Measurements from ENCODE around the gene TMEM247. TPM values are rescaled to one million over a fixed set of nuclear protein-coding genes. Genes with fewer than 3 reads are reported as not detected.

The TMEM247 gene
- total RNA-seq, 1 experiment from 2014 or later: not detected

GRCh38 chr2:46444732-46445131, 34.6 kb upstream of the TMEM247 start:
- intact Hi-C loops (cut with micrococcal nuclease; ENCODE audit: unreplicated experiment): no loop called here
- no peaks in the 10 kb centered on the region for H3K9me3 ChIP-seq (ENCODE audit: low read depth, low read length, poor library complexity, severe bottlenecking)
- BruUV-seq (replicated peaks): no TSS peak
- no peak overlapping the region for H3K27ac ChIP-seq (ENCODE audit: low read depth, low read length, poor library complexity, severe bottlenecking)
- H3K4me3 ChIP-seq (ENCODE audit: low read depth, low read length, poor library complexity, severe bottlenecking): no peak overlapping the region
- no peaks in the 10 kb centered on the region for H3K4me1 ChIP-seq (ENCODE audit: insufficient read depth, low read length, poor library complexity, severe bottlenecking)
- no peak for TF ChIP-seq EZH2 (IDR thresholded peaks at IDR 0.05; ENCODE audit: borderline replicate concordance, low read depth, low read length, poor library complexity, severe bottlenecking)
- no peak for TF ChIP-seq CTCF (conservative IDR thresholded peaks at IDR 0.05; ENCODE audit: low read depth, low read length)
- peaks cover 5% of the 10 kb centered on the region for H3K27me3 ChIP-seq (replicated peaks; ENCODE audit: insufficient read depth, low read depth, low read length, poor library complexity)
- ChIA-PET POLR2A (ENCODE audit: low non-redundant PET) (no interaction called here), CTCF (no interaction called here)
- no peak for DNase-seq (ENCODE audit: low spot score)
- no peaks in the 10 kb centered on the region for H3K36me3 ChIP-seq (ENCODE audit: insufficient read depth, low read length, poor library complexity, severe bottlenecking)

- Histone ChIP-seq H3K27ac (ENCODE audit: low read depth, low read length, poor library complexity, severe bottlenecking) (no peak overlapping the region), H3K9me3 (ENCODE audit: low read depth, low read length, poor library complexity, severe bottlenecking) (no peaks in the 10 kb centered on the region), H3K27me3 (replicated peaks; ENCODE audit: insufficient read depth, low read depth, low read length, poor library complexity) (no peaks in the 10 kb centered on the region), H3K4me1 (ENCODE audit: insufficient read depth, low read length, poor library complexity, severe bottlenecking) (no peaks in the 10 kb centered on the region), H3K36me3 (ENCODE audit: insufficient read depth, low read length, poor library complexity, severe bottlenecking) (no peaks in the 10 kb centered on the region), H3K4me3 (ENCODE audit: low read depth, low read length, poor library complexity, severe bottlenecking) (no peak overlapping the region)
- CTCF ChIA-PET: no interaction called here
- DNase-seq (ENCODE audit: low spot score): no peak
- TF ChIP-seq EZH2 (IDR thresholded peaks at IDR 0.05; ENCODE audit: borderline replicate concordance, low read depth, low read length, poor library complexity, severe bottlenecking) (no peak), CTCF (conservative IDR thresholded peaks at IDR 0.05; ENCODE audit: low read depth, low read length) (no peak)
- POLR2A ChIA-PET (ENCODE audit: low non-redundant PET): interaction anchor here (0.6 kb wide), 1 partner anchor 348 kb away, joined by 9 read pairs; no protein-coding TSS in a partner anchor
- BruUV-seq (replicated peaks): no TSS peak
- intact Hi-C loops (cut with micrococcal nuclease; ENCODE audit: unreplicated experiment): no loop called here
These were observed 33.8 kb upstream of the TMEM247 start for GRCh38 chr2:46445556-46445955.

GRCh38 chr2:46446871-46447568, 32.3 kb upstream of the TMEM247 start:
- no peaks in the 10 kb centered on the region for H3K9me3 ChIP-seq (ENCODE audit: low read depth, low read length, poor library complexity, severe bottlenecking)
- intact Hi-C loops (cut with micrococcal nuclease; ENCODE audit: unreplicated experiment): no loop called here
- no peaks in the 10 kb centered on the region for H3K27me3 ChIP-seq (replicated peaks; ENCODE audit: insufficient read depth, low read depth, low read length, poor library complexity)
- ChIA-PET CTCF (no interaction called here), POLR2A (ENCODE audit: low non-redundant PET) (no interaction called here)
- no peak overlapping the region for H3K4me3 ChIP-seq (ENCODE audit: low read depth, low read length, poor library complexity, severe bottlenecking)
- no peaks in the 10 kb centered on the region for H3K36me3 ChIP-seq (ENCODE audit: insufficient read depth, low read length, poor library complexity, severe bottlenecking)
- no peaks in the 10 kb centered on the region for H3K4me1 ChIP-seq (ENCODE audit: insufficient read depth, low read length, poor library complexity, severe bottlenecking)
- TF ChIP-seq EZH2 (IDR thresholded peaks at IDR 0.05; ENCODE audit: borderline replicate concordance, low read depth, low read length, poor library complexity, severe bottlenecking): no peak
- no peak for TF ChIP-seq CTCF (conservative IDR thresholded peaks at IDR 0.05; ENCODE audit: low read depth, low read length)
- no peak overlapping the region for H3K27ac ChIP-seq (ENCODE audit: low read depth, low read length, poor library complexity, severe bottlenecking)
- BruUV-seq (replicated peaks): no TSS peak
- DNase-seq (ENCODE audit: low spot score): no peak

Data from A673 (cell line).